HepG2 (cell line): ENCODE results near the gene ARHGAP5. TPM values are rescaled to one million over a fixed set of nuclear protein-coding genes. Genes with fewer than 3 reads are reported as not detected.

ENCODE experiments used
- ATAC-seq: fragments of 200-7000 bp; cut with Tn5 transposase; 3 replicates; pipeline ENCODE4 v1.9.1; 2020; ENCODE audit warnings: mild to moderate bottlenecking, moderate library complexity
- BruUV-seq: library from RNA; stranded (reverse); fragments of 400-500 nt; replicated peaks from 2 replicates; lab custom pipeline; 2021; lab: Mats Ljungman, UMichigan
- CTCF ChIA-PET: fragments of 300-600 bp; formaldehyde crosslinking; extraction: SDS; loops from one replicate; lab custom pipeline; 2021; ENCODE audit warnings: low total read pairs, inconsistent platforms, low intra/inter-chr PET ratio; lab: Yijun Ruan, JAX
- POLR2A ChIA-PET: fragments of 350-600 bp; sonication (Branson Sonifier 250); formaldehyde crosslinking; loops from one replicate; lab custom pipeline; 2020; ENCODE audit warnings: antibody characterized with exemption, inconsistent platforms; lab: Yijun Ruan, JAX
- DNase-seq: peaks from one replicate; pipeline ENCODE4 v3.0.0-alpha.2; 2015; ENCODE audit warnings: low spot score
- FAIRE-seq: peaks from 3 replicates; lab custom pipeline; 2011; peaks lifted over from hg19 to GRCh38; lab: Jason Lieb, UNC
- H2AFZ ChIP-seq: one replicate; pipeline ENCODE4 v1.6.1; 2011; ENCODE audit warnings: low read length, inconsistent platforms
- H3K27ac ChIP-seq: fragments of 300-600 bp; 3 replicates; pipeline ENCODE4 v1.8.0; 2011; ENCODE audit warnings: mixed run types, mild to moderate bottlenecking, mixed read lengths, low read length, inconsistent platforms; ENCODE audit not compliant: insufficient read depth; ENCODE audit errors: extremely low read length
- H3K27me3 ChIP-seq, 2 experiments: fragments of 200-600 bp in 1 of 2; 2 replicates in 1 of 2; 3 replicates in 1 of 2; pipeline versions ENCODE4 v1.6.0 to v1.8.0; 2011; ENCODE audit warnings: low read length in 2 of 2, mild to moderate bottlenecking in 2 of 2, moderate library complexity in 2 of 2, inconsistent platforms in 1 of 2; ENCODE audit not compliant: insufficient read depth in 2 of 2, control insufficient read depth in 1 of 2
- H3K36me3 ChIP-seq, 2 experiments: fragments of 200-600 bp in 1 of 2; replicated peaks in 1 of 2; 2 replicates in 1 of 2; 3 replicates in 1 of 2; pipeline versions ENCODE4 v1.5.1 to v1.8.0; 2011; ENCODE audit warnings: low read length in 2 of 2, inconsistent platforms in 1 of 2; ENCODE audit not compliant: insufficient read depth in 2 of 2, control insufficient read depth in 1 of 2
- H3K4me1 ChIP-seq: 2 replicates; pipeline ENCODE4 v1.5.1; 2012; ENCODE audit warnings: low read length, inconsistent platforms; ENCODE audit not compliant: insufficient read depth
- H3K4me2 ChIP-seq: 2 replicates; pipeline ENCODE4 v1.6.0; 2011; ENCODE audit warnings: low read depth, low read length, inconsistent platforms
- H3K4me3 ChIP-seq, 3 experiments: fragments of 200-600 bp in 1 of 3; sonication (generic), shearing (Covaris generic) in 1 of 3; replicated peaks in 1 of 3; 2 replicates each; pipeline ENCODE4 v1.5.1; 2011 to 2016; ENCODE audit warnings: low read length in 3 of 3, inconsistent platforms in 2 of 3, low read depth in 2 of 3, mild to moderate bottlenecking in 2 of 3, control low read depth in 1 of 3, mixed read lengths in 1 of 3; ENCODE audit not compliant: insufficient read depth in 1 of 3
- H3K79me2 ChIP-seq: one replicate; pipeline ENCODE4 v1.6.1; 2011; ENCODE audit warnings: low read length, inconsistent platforms; ENCODE audit not compliant: insufficient read depth
- H3K9ac ChIP-seq: 2 replicates; pipeline ENCODE4 v1.6.0; 2011; ENCODE audit warnings: mild to moderate bottlenecking, low read depth, low read length, inconsistent platforms; ENCODE audit not compliant: insufficient read depth
- H3K9me3 ChIP-seq: 2 replicates; pipeline ENCODE4 v1.5.1; 2012; ENCODE audit warnings: mild to moderate bottlenecking, low read length
- H4K20me1 ChIP-seq: 2 replicates; pipeline ENCODE4 v1.6.0; 2011; ENCODE audit warnings: inconsistent platforms, mild to moderate bottlenecking, low read length, moderate library complexity; ENCODE audit not compliant: insufficient read depth
- AGO2 ChIP-seq: fragments of 200-400 bp; formaldehyde crosslinking; optimal IDR thresholded peaks from 2 replicates; pipeline ENCODE3; 2017; ENCODE audit warnings: mild to moderate bottlenecking, low read depth, low read length, moderate library complexity
- ATRX ChIP-seq: sonication (generic); formaldehyde crosslinking; IDR thresholded peaks from 2 replicates; pipeline ENCODE4 v1.4.0; 2020; ENCODE audit warnings: missing genetic modification reagents, borderline replicate concordance
- GLMP ChIP-seq: sonication (generic); formaldehyde crosslinking; IDR thresholded peaks from 2 replicates; pipeline ENCODE4 v1.9.0; 2021; ENCODE audit warnings: missing genetic modification reagents, mild to moderate bottlenecking, borderline replicate concordance
- KLF16 ChIP-seq, 2 experiments: sonication (generic) in 1 of 2; formaldehyde crosslinking in 1 of 2; IDR thresholded peaks; 2 replicates each; pipeline versions ENCODE4 v1.6.1 to v1.8.0; 2016 to 2023; ENCODE audit warnings: missing genetic modification reagents in 2 of 2, missing compliant biosample characterization in 1 of 2
- MAX ChIP-seq: IDR thresholded peaks from 2 replicates; pipeline ENCODE4 v1.6.1; 2012; ENCODE audit warnings: inconsistent platforms
- RARG ChIP-seq: sonication (generic); formaldehyde crosslinking; IDR thresholded peaks from 2 replicates; pipeline ENCODE4 v1.4.0; 2020; ENCODE audit warnings: low read depth, mild to moderate bottlenecking, missing genetic modification reagents
- STAT6 ChIP-seq: sonication (generic); formaldehyde crosslinking; IDR thresholded peaks from 2 replicates; pipeline ENCODE4 v1.4.0; 2020; ENCODE audit warnings: missing genetic modification reagents, mild to moderate bottlenecking, borderline replicate concordance
- ZBTB34 ChIP-seq: sonication (generic); formaldehyde crosslinking; IDR thresholded peaks from 2 replicates; pipeline ENCODE4 v1.8.0; 2022; ENCODE audit warnings: mild to moderate bottlenecking, missing genetic modification reagents
- ZBTB39 ChIP-seq: sonication (generic); formaldehyde crosslinking; IDR thresholded peaks from 2 replicates; pipeline ENCODE4 v1.5.0; 2020; ENCODE audit warnings: missing genetic modification reagents
- ZNF280D ChIP-seq: sonication (generic); formaldehyde crosslinking; IDR thresholded peaks from 2 replicates; pipeline ENCODE4 v1.5.1; 2020; ENCODE audit warnings: mild to moderate bottlenecking, missing genetic modification reagents
- ZNF580 ChIP-seq: IDR thresholded peaks from 2 replicates; pipeline ENCODE4 v1.6.1; 2016; ENCODE audit warnings: low read depth, borderline replicate concordance
- ZNF776 ChIP-seq: sonication (generic); formaldehyde crosslinking; IDR thresholded peaks from 2 replicates; pipeline ENCODE4 v1.4.0; 2020; ENCODE audit warnings: mild to moderate bottlenecking, missing genetic modification reagents
- WGBS: methylation state at CpG from one replicate; pipeline ENCODE4 v1.1.6; 2017; ENCODE audit warnings: low lambda C conversion rate; 5-methylcytosine and 5-hydroxymethylcytosine counted together
- in situ Hi-C: cut with HindIII; loops from 2 replicates; pipeline ENCODE4 v1.10.0; 2017; ENCODE audit warnings: low pct_unique_long_range_greater_than_20kb; ENCODE audit not compliant: extremely low pct_ligation_motif_present
- intact Hi-C: fragments of 100-400 bp; cut with micrococcal nuclease; formaldehyde crosslinking; loops from one replicate; pipeline ENCODE4 v1.10.0; 2022; ENCODE audit not compliant: unreplicated experiment
- polyA plus RNA-seq, 8 experiments: library from polyadenylated mRNA; depleted of rRNA in 3 of 8; stranded (reverse) in 7 of 8; unstranded in 1 of 8; fragments of >200 nt; fragmentation: Illumina TruSeq in 4 of 8; extraction: Trizol in 4 of 8; gene quantifications; 2 replicates each; pipeline versions ENCODE4 v1.2.1 to v1.2.3, GENCODE V29; 2011 to 2016; ENCODE audit warnings: low read depth in 4 of 8, missing spikeins in 1 of 8, mixed read lengths in 1 of 8; ENCODE audit not compliant: insufficient read depth in 1 of 8
- total RNA-seq, 5 experiments: library from RNA; depleted of rRNA; stranded (reverse); fragments of >200 nt; fragmentation: Illumina TruSeq; extraction: Trizol; gene quantifications; 2 replicates each; pipeline ENCODE4 v1.2.3, GENCODE V29; 2016; ENCODE audit warnings: low read depth in 1 of 5

The ARHGAP5 gene
- total and polyA plus RNA-seq, 2 of the 13 experiments (the other 11 are each of a cell fraction or from before 2014, with no cell fraction given): 33.7 to 144 TPM

GRCh38 chr14:32128703-32129102 is 51.6 kb downstream of the ARHGAP5 start:
- H2AFZ ChIP-seq: no peak overlapping the region
- no peak overlapping the region for H3K27ac ChIP-seq
- H3K4me3 ChIP-seq: no peak overlapping the region
- no peak for ATAC-seq
- H4K20me1 ChIP-seq: no peaks in the 10 kb centered on the region
- in situ Hi-C loops (no loop called here), intact Hi-C loops (no loop called here)
- H3K79me2 ChIP-seq: peaks cover 49% of the 10 kb centered on the region
- POLR2A ChIA-PET: no interaction called here
- H3K9ac ChIP-seq: no peak overlapping the region
- H3K27me3 ChIP-seq: no peaks in the 10 kb centered on the region
- CTCF ChIA-PET: no interaction called here
- no TSS peak for BruUV-seq
- no peaks in the 10 kb centered on the region for H3K4me1 ChIP-seq
- H3K4me2 ChIP-seq: no peak overlapping the region
- WGBS: 98% methylated on average over 1 of the region's 1 CpG
- H3K9me3 ChIP-seq: no peaks in the 10 kb centered on the region
- peaks cover 1 to 20% of the 10 kb centered on the region in 2 experiments; a peak in 1 of 5 replicates for H3K36me3 ChIP-seq
- FAIRE-seq: no peak
- DNase-seq: no peak
- no peak for TF ChIP-seq ZNF776 (CRISPR knock-in tag)
- no peak for TF ChIP-seq ZNF580 (CRISPR knock-in tag)
- TF ChIP-seq KLF16 (CRISPR knock-in tag; IDR thresholded peaks at IDR 0.05): no peak
- no peak for TF ChIP-seq MAX
- no peak for TF ChIP-seq GLMP (CRISPR knock-in tag)
- TF ChIP-seq ATRX (CRISPR knock-in tag): no peak
- TF ChIP-seq STAT6 (CRISPR knock-in tag): no peak
- no peak for TF ChIP-seq ZNF280D
- TF ChIP-seq ZBTB34 (CRISPR knock-in tag): no peak
- no peak for TF ChIP-seq RARG
- TF ChIP-seq AGO2: no peak
- no peak for TF ChIP-seq ZBTB39
